SK-N-SH treated with all-trans-retinoic acid at 6 μM for 48 hours (cell line): ENCODE data around the gene CCDC73.

ENCODE experiments used
- ATAC-seq: fragments of 200-7000 bp; cut with Tn5 transposase; 3 replicates; pipeline ENCODE4 v1.9.1; 2020; ENCODE audit warnings: mild to moderate bottlenecking, moderate library complexity
- ARNTL ChIP-seq: fragments of 450-650 bp; formaldehyde crosslinking; IDR thresholded peaks from 2 replicates; pipeline ENCODE4 v1.5.0; 2020; ENCODE audit warnings: low read depth, mild to moderate bottlenecking, moderate library complexity, borderline replicate concordance
- BACH2 ChIP-seq: fragments of 250-450 bp; sonication (Bioruptor Pico); IDR thresholded peaks from 2 replicates; pipeline ENCODE4 v1.9.0; 2021; ENCODE audit warnings: mild to moderate bottlenecking, borderline replicate concordance
- CSDC2 ChIP-seq: fragments of 250-450 bp; sonication (Bioruptor Pico); IDR thresholded peaks from 2 replicates; pipeline ENCODE4 v1.5.0; 2020; ENCODE audit warnings: mild to moderate bottlenecking, moderate library complexity
- ESRRG ChIP-seq: fragments of 250-450 bp; sonication (Bioruptor Pico); IDR thresholded peaks from 2 replicates; pipeline ENCODE4 v1.6.1; 2021; ENCODE audit warnings: mild to moderate bottlenecking
- GLIS3 ChIP-seq: fragments of 250-450 bp; sonication (Bioruptor Pico); IDR thresholded peaks from 2 replicates; pipeline ENCODE4 v1.5.0; 2020; ENCODE audit warnings: mild to moderate bottlenecking, moderate library complexity
- ISL1 ChIP-seq: fragments of 250-450 bp; sonication (Bioruptor Pico); IDR thresholded peaks from 2 replicates; pipeline ENCODE4 v2.1.2; 2022; ENCODE audit warnings: mild to moderate bottlenecking, moderate library complexity
- OSR1 ChIP-seq: fragments of 250-450 bp; sonication (Bioruptor Pico); IDR thresholded peaks from 2 replicates; pipeline ENCODE4 v1.8.0; 2022; ENCODE audit warnings: moderate library complexity, mild to moderate bottlenecking, inconsistent platforms
- PPARA ChIP-seq: fragments of 250-450 bp; sonication (Bioruptor Pico); IDR thresholded peaks from 2 replicates; pipeline ENCODE4 v1.5.0; 2020; ENCODE audit warnings: mild to moderate bottlenecking, borderline replicate concordance
- RARB ChIP-seq: fragments of 250-450 bp; sonication (Bioruptor Pico); IDR thresholded peaks from 2 replicates; pipeline ENCODE4 v1.8.0; 2021; ENCODE audit warnings: mild to moderate bottlenecking, moderate library complexity
- SNAI2 ChIP-seq: fragments of 250-450 bp; sonication (Bioruptor Pico); IDR thresholded peaks from 2 replicates; pipeline ENCODE4 v1.5.0; 2020; ENCODE audit warnings: mild to moderate bottlenecking, moderate library complexity
- TCF4 ChIP-seq: fragments of 250-450 bp; sonication (Bioruptor Pico); IDR thresholded peaks from 2 replicates; pipeline ENCODE4 v1.8.0; 2021; ENCODE audit warnings: mild to moderate bottlenecking, moderate library complexity, borderline replicate concordance
- TOX ChIP-seq: fragments of 250-450 bp; sonication (Bioruptor Pico); IDR thresholded peaks from 2 replicates; pipeline ENCODE4 v1.8.0; 2021; ENCODE audit warnings: mild to moderate bottlenecking, moderate library complexity, borderline replicate concordance
- ZC3H10 ChIP-seq: fragments of 250-450 bp; sonication (Bioruptor Pico); IDR thresholded peaks from 2 replicates; pipeline ENCODE4 v1.5.1; 2021; ENCODE audit warnings: mild to moderate bottlenecking, moderate library complexity
- ZNF565 ChIP-seq: fragments of 450-650 bp; formaldehyde crosslinking; conservative IDR thresholded peaks from 2 replicates; pipeline ENCODE4 v1.5.0; 2020; ENCODE audit warnings: low read depth, mild to moderate bottlenecking, moderate library complexity
- ZNF70 ChIP-seq: fragments of 450-650 bp; formaldehyde crosslinking; IDR thresholded peaks from 2 replicates; pipeline ENCODE4 v1.5.0; 2020; ENCODE audit warnings: mild to moderate bottlenecking, moderate library complexity
- ZNF8 ChIP-seq: fragments of 450-650 bp; formaldehyde crosslinking; IDR thresholded peaks from 2 replicates; pipeline ENCODE4 v1.5.0; 2020; ENCODE audit warnings: mild to moderate bottlenecking, moderate library complexity
- TF ChIP-seq, protein P1 (sequence below): fragments of 250-450 bp; sonication (Bioruptor Pico); IDR thresholded peaks from 2 replicates; pipeline ENCODE4 v1.5.0; 2020; ENCODE audit warnings: mild to moderate bottlenecking, moderate library complexity
- TF ChIP-seq, protein P2 (sequence below): fragments of 250-450 bp; sonication (Bioruptor Pico); IDR thresholded peaks from 2 replicates; pipeline ENCODE4 v1.5.1; 2020; ENCODE audit warnings: low read depth, mild to moderate bottlenecking, moderate library complexity
- TF ChIP-seq, protein P3 (sequence below): fragments of 250-450 bp; sonication (Bioruptor Pico); IDR thresholded peaks from 2 replicates; pipeline ENCODE4 v1.8.0; 2020; ENCODE audit warnings: mild to moderate bottlenecking, moderate library complexity, borderline replicate concordance
- TF ChIP-seq, protein P4 (sequence below): fragments of 250-450 bp; sonication (Bioruptor Pico); IDR thresholded peaks from 2 replicates; pipeline ENCODE4 v1.5.1; 2021; ENCODE audit warnings: mild to moderate bottlenecking, moderate library complexity
- TF ChIP-seq, protein P5 (sequence below): fragments of 250-450 bp; sonication (Bioruptor Pico); IDR thresholded peaks from 2 replicates; pipeline ENCODE4 v1.8.0; 2021; ENCODE audit warnings: low read depth, mild to moderate bottlenecking, moderate library complexity, borderline replicate concordance

Gene CCDC73

DNA sequence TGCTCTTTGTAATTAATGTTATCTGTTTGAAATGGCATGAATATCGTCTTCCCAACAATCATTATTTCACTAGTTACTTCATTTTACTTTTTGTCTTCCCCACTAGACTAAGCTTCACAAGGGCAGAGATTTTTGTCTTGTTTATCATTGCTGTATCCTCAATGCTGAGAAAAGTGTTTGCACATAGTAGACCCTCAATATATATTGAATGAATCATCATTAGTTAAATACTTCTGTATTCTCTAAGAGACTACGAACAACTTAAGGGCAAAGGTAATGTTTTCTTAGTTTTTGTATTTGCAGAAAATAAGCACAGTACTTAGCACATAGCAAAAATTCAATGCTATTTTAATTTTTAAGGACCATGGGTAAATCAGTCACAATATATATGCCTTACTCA lies 95.9 kb downstream of the CCDC73 start (continued):
- TF ChIP-seq, protein P1, sequence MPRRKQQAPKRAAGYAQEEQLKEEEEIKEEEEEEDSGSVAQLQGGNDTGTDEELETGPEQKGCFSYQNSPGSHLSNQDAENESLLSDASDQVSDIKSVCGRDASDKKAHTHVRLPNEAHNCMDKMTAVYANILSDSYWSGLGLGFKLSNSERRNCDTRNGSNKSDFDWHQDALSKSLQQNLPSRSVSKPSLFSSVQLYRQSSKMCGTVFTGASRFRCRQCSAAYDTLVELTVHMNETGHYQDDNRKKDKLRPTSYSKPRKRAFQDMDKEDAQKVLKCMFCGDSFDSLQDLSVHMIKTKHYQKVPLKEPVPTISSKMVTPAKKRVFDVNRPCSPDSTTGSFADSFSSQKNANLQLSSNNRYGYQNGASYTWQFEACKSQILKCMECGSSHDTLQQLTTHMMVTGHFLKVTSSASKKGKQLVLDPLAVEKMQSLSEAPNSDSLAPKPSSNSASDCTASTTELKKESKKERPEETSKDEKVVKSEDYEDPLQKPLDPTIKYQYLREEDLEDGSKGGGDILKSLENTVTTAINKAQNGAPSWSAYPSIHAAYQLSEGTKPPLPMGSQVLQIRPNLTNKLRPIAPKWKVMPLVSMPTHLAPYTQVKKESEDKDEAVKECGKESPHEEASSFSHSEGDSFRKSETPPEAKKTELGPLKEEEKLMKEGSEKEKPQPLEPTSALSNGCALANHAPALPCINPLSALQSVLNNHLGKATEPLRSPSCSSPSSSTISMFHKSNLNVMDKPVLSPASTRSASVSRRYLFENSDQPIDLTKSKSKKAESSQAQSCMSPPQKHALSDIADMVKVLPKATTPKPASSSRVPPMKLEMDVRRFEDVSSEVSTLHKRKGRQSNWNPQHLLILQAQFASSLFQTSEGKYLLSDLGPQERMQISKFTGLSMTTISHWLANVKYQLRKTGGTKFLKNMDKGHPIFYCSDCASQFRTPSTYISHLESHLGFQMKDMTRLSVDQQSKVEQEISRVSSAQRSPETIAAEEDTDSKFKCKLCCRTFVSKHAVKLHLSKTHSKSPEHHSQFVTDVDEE, result no peak
- TF ChIP-seq, protein P2, sequence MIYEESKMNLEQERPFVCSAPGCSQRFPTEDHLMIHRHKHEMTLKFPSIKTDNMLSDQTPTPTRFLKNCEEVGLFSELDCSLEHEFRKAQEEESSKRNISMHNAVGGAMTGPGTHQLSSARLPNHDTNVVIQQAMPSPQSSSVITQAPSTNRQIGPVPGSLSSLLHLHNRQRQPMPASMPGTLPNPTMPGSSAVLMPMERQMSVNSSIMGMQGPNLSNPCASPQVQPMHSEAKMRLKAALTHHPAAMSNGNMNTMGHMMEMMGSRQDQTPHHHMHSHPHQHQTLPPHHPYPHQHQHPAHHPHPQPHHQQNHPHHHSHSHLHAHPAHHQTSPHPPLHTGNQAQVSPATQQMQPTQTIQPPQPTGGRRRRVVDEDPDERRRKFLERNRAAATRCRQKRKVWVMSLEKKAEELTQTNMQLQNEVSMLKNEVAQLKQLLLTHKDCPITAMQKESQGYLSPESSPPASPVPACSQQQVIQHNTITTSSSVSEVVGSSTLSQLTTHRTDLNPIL (CRISPR knock-in tag), result no peak
- TF ChIP-seq RARB (CRISPR knock-in tag), result no peak
- TF ChIP-seq BACH2, result no peak
- TF ChIP-seq ESRRG (CRISPR knock-in tag), result no peak
- TF ChIP-seq, all 23 proteins: peak for 0

DNA sequence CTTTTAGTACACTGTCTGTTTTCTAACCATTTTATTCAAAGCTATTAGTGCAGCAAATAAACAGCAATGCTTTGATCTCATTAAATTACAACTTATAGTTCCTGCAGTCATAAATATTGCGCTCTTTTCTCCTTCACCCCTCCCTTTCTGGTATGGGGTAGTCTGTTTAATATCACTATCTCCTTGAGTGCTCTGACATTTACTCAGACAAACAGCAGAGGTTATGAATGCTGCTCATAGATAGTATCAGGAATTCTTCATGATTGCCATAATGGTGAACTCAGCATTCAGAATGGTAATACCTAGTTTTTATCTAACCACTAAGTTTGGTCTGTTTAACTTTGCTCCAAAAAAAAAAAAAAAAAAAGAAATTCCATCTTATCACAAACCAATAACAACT lies 123.4 kb downstream of the CCDC73 start:
- TF ChIP-seq, protein P2 (CRISPR knock-in tag), result 0 out of 2 replicates have a peak, but pooled peaks have one; percentile 45
- TF ChIP-seq TOX (CRISPR knock-in tag) (peak; percentile 74; the same call in 1 of the 2 replicates), ZC3H10 (peak; percentile 75), TCF4 (CRISPR knock-in tag) (peak; percentile 80), ESRRG (CRISPR knock-in tag) (no peak; the same call in 1 of the 2 replicates), RARB (CRISPR knock-in tag) (peak; percentile 26; the same call in 1 of the 2 replicates), BACH2 (no peak), OSR1 (no peak), ZNF70 (CRISPR knock-in tag) (no peak), ISL1 (CRISPR knock-in tag) (peak; percentile 94)
- TF ChIP-seq, protein P1, result 0 out of 2 replicates have a peak, but pooled peaks have one; percentile 52
- TF ChIP-seq, protein P3, sequence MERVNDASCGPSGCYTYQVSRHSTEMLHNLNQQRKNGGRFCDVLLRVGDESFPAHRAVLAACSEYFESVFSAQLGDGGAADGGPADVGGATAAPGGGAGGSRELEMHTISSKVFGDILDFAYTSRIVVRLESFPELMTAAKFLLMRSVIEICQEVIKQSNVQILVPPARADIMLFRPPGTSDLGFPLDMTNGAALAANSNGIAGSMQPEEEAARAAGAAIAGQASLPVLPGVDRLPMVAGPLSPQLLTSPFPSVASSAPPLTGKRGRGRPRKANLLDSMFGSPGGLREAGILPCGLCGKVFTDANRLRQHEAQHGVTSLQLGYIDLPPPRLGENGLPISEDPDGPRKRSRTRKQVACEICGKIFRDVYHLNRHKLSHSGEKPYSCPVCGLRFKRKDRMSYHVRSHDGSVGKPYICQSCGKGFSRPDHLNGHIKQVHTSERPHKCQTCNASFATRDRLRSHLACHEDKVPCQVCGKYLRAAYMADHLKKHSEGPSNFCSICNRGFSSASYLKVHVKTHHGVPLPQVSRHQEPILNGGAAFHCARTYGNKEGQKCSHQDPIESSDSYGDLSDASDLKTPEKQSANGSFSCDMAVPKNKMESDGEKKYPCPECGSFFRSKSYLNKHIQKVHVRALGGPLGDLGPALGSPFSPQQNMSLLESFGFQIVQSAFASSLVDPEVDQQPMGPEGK (CRISPR knock-in tag), result peak; percentile 53; the same call in 1 of the 2 replicates
- TF ChIP-seq, protein P4, sequence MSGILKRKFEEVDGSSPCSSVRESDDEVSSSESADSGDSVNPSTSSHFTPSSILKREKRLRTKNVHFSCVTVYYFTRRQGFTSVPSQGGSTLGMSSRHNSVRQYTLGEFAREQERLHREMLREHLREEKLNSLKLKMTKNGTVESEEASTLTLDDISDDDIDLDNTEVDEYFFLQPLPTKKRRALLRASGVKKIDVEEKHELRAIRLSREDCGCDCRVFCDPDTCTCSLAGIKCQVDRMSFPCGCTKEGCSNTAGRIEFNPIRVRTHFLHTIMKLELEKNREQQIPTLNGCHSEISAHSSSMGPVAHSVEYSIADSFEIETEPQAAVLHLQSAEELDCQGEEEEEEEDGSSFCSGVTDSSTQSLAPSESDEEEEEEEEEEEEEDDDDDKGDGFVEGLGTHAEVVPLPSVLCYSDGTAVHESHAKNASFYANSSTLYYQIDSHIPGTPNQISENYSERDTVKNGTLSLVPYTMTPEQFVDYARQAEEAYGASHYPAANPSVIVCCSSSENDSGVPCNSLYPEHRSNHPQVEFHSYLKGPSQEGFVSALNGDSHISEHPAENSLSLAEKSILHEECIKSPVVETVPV (CRISPR knock-in tag), result peak; percentile 53; the same call in 1 of the 2 replicates
- TF ChIP-seq, all 23 proteins: peak for 9
- peak; percentile 97 for ATAC-seq

DNA sequence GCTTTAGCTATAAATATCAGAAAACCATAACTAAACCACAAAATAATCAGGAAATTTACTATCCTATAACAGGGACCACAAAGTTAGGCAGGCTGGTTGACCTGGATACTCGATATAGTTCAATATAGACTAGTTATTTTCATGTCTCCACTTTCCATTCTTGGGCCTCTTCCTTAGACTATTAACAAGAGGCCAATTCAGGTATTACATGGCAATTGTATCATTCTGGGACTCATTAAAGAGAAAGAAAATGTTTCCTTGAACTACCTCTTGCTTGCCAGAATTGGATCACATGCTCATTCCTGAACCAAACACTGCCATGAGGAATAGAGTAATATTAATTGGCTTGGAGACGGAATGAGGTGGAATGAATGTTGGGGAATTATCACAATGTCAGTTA lies 134.8 kb downstream of the CCDC73 start:
- ATAC-seq, result peak; percentile 76
- TF ChIP-seq PPARA (no peak), ESRRG (CRISPR knock-in tag) (no peak), TOX (CRISPR knock-in tag) (no peak), ARNTL (no peak), SNAI2 (no peak), CSDC2 (CRISPR knock-in tag) (no peak), ZNF565 (no peak), ZNF8 (no peak), RARB (CRISPR knock-in tag) (no peak), ISL1 (CRISPR knock-in tag) (no peak), GLIS3 (no peak), ZNF70 (CRISPR knock-in tag) (no peak), OSR1 (no peak)
- TF ChIP-seq, protein P5, sequence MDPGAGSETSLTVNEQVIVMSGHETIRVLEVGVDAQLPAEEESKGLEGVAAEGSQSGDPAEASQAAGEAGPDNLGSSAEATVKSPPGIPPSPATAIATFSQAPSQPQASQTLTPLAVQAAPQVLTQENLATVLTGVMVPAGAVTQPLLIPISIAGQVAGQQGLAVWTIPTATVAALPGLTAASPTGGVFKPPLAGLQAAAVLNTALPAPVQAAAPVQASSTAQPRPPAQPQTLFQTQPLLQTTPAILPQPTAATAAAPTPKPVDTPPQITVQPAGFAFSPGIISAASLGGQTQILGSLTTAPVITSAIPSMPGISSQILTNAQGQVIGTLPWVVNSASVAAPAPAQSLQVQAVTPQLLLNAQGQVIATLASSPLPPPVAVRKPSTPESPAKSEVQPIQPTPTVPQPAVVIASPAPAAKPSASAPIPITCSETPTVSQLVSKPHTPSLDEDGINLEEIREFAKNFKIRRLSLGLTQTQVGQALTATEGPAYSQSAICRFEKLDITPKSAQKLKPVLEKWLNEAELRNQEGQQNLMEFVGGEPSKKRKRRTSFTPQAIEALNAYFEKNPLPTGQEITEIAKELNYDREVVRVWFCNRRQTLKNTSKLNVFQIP (CRISPR knock-in tag), result no peak
- TF ChIP-seq, protein P4 (CRISPR knock-in tag), result no peak
